Neural progenitor cell (in vitro differentiated cells): Measurements from ENCODE around the gene DOK5. TPM values are rescaled to one million over a fixed set of nuclear protein-coding genes. Genes with fewer than 3 reads are reported as not detected.

ENCODE experiments used
- DNase-seq: peaks from one replicate; pipeline ENCODE4 v3.0.0-alpha.2; 2016; ENCODE audit warnings: low spot score
- H2AFZ ChIP-seq: fragments of 200-600 bp; sonication (generic); replicated peaks from 2 replicates; pipeline ENCODE4 v1.6.1; 2016; ENCODE audit warnings: antibody characterized with exemption
- H3F3A ChIP-seq: fragments of 200-600 bp; sonication (generic); 2 replicates; pipeline ENCODE4 v1.6.1; 2016; ENCODE audit warnings: antibody characterized with exemption, low read depth
- H3K27ac ChIP-seq: fragments of 200-600 bp; sonication (generic); 2 replicates; pipeline ENCODE4 v1.5.1; 2016; ENCODE audit warnings: mild to moderate bottlenecking
- H3K27me3 ChIP-seq: fragments of 200-600 bp; sonication (generic); 2 replicates; pipeline ENCODE4 v1.6.1; 2016; ENCODE audit warnings: mild to moderate bottlenecking, moderate library complexity
- H3K36me3 ChIP-seq: fragments of 200-600 bp; sonication (generic); 2 replicates; pipeline ENCODE4 v1.5.1; 2016
- H3K4me1 ChIP-seq: fragments of 200-600 bp; sonication (generic); 2 replicates; pipeline ENCODE4 v1.6.1; 2016; ENCODE audit warnings: mixed run types
- H3K4me2 ChIP-seq: fragments of 200-600 bp; sonication (generic); 2 replicates; pipeline ENCODE4 v1.6.1; 2016
- H3K4me3 ChIP-seq: fragments of 200-600 bp; sonication (generic); 2 replicates; pipeline ENCODE4 v1.5.1; 2016
- H3K79me2 ChIP-seq: fragments of 200-600 bp; sonication (generic); 2 replicates; pipeline ENCODE4 v1.6.1; 2016; ENCODE audit warnings: low read depth
- H3K9ac ChIP-seq: fragments of 200-600 bp; sonication (generic); 2 replicates; pipeline ENCODE4 v1.6.1; 2016
- H3K9me3 ChIP-seq: fragments of 200-600 bp; sonication (generic); 2 replicates; pipeline ENCODE4 v1.5.1; 2016; ENCODE audit warnings: low read depth
- H4K20me1 ChIP-seq: fragments of 200-600 bp; sonication (generic); 2 replicates; pipeline ENCODE4 v1.6.1; 2016; ENCODE audit warnings: low read depth
- H3K27ac Mint-ChIP-seq: 3 replicates; pipeline ENCODE4 v1.8.0; 2021; ENCODE audit warnings: mixed read lengths
- H3K27me3 Mint-ChIP-seq: 2 replicates; pipeline ENCODE4 v1.8.0; 2022; ENCODE audit warnings: low read depth, mild to moderate bottlenecking, inconsistent platforms, moderate library complexity, mixed read lengths; ENCODE audit not compliant: insufficient read depth
- H3K36me3 Mint-ChIP-seq: 3 replicates; pipeline ENCODE4 v1.8.0; 2021; ENCODE audit warnings: mixed read lengths
- H3K4me1 Mint-ChIP-seq: 3 replicates; pipeline ENCODE4 v1.8.0; 2021; ENCODE audit warnings: mixed read lengths
- H3K4me3 Mint-ChIP-seq: 3 replicates; pipeline ENCODE4 v1.8.0; 2021; ENCODE audit warnings: mild to moderate bottlenecking, moderate library complexity, mixed read lengths
- H3K9me3 Mint-ChIP-seq: 3 replicates; pipeline ENCODE4 v1.8.0; 2020; ENCODE audit warnings: mixed read lengths
- EZH2 ChIP-seq: fragments of 200-600 bp; sonication (generic); IDR thresholded peaks from 2 replicates; pipeline ENCODE4 v1.6.1; 2017; ENCODE audit warnings: antibody characterized with exemption, mild to moderate bottlenecking, moderate library complexity
- EZH2phosphoT487 ChIP-seq: fragments of 200-600 bp; sonication (generic); IDR thresholded peaks from 2 replicates; pipeline ENCODE4 v1.6.1; 2017; ENCODE audit warnings: antibody characterized with exemption
- total RNA-seq: library from RNA; depleted of rRNA; stranded (reverse); fragments of >200 nt; gene quantifications from 2 replicates; pipeline ENCODE4 v1.2.3, GENCODE V29; 2015; ENCODE audit warnings: low replicate concordance
- TF ChIP-seq, protein P1 (sequence below): fragments of 200-600 bp; sonication (generic); IDR thresholded peaks from 2 replicates; pipeline ENCODE4 v1.5.1; 2017; ENCODE audit warnings: antibody characterized with exemption, mild to moderate bottlenecking

DOK5 gene
- total RNA-seq, 1 donor from 2014 or later: 3.1 TPM

DNA sequence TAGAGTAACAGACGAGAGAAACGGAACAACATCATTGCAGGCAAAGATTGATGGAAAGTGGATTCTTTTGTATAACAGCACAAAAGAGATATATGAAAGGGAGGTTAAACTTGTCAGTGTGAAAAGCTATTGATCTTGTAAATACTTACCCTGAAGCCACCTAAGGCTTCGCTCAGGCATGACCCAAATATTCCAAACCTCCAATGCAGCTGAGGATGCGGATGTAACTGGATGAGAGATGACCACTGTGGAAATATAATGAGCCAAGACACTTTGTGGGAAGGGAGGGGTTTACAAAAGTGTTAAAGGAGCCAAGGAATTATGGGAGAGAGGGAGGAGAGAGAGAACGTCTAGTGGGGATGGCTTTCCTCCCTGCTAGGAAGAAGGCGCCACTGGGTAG is 112.0 kb downstream of the DOK5 start:
- TF ChIP-seq EZH2 (no peak), EZH2phosphoT487 (no peak)
- TF ChIP-seq, protein P1, sequence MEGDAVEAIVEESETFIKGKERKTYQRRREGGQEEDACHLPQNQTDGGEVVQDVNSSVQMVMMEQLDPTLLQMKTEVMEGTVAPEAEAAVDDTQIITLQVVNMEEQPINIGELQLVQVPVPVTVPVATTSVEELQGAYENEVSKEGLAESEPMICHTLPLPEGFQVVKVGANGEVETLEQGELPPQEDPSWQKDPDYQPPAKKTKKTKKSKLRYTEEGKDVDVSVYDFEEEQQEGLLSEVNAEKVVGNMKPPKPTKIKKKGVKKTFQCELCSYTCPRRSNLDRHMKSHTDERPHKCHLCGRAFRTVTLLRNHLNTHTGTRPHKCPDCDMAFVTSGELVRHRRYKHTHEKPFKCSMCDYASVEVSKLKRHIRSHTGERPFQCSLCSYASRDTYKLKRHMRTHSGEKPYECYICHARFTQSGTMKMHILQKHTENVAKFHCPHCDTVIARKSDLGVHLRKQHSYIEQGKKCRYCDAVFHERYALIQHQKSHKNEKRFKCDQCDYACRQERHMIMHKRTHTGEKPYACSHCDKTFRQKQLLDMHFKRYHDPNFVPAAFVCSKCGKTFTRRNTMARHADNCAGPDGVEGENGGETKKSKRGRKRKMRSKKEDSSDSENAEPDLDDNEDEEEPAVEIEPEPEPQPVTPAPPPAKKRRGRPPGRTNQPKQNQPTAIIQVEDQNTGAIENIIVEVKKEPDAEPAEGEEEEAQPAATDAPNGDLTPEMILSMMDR: no peak

DNA sequence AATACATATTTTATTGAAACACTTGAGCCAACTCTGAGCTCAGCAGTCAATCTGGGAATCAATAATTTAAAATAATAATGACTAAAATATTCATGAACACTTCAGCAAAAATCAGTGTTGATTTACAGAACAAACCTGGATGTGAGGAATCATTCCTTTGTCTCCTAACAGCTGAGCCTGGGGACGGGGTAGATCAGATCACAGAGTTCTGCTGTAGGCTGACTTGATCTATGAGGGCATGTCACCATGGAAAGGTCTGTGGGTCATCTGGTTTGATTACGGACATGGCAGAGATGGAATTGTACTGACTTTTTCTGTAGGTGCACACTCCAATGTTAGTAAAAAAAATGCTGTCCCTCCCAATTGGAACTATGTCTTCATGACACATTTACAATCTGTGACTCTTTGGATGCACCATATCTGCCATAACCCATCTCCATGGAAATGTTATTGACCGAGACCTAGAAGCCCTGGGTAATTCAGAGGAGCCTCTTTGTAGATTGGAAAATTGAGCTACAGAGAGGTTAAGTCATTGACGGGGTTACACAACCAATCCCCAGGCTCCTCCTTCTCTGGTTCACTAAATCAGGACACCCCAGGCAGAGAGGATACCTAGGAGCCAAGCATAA is 114.1 kb downstream of the DOK5 start:
- Mint-ChIP-seq H3K27me3 (no peaks in the 10 kb centered on the region), H3K27ac (no peak overlapping the region), H3K4me1 (peaks cover 16% of the 10 kb centered on the region), H3K36me3 (peaks cover 37% of the 10 kb centered on the region), H3K4me3 (no peak overlapping the region), H3K9me3 (no peaks in the 10 kb centered on the region)
- H3K79me2 ChIP-seq: no peaks in the 10 kb centered on the region
- no peaks in the 10 kb centered on the region for H3F3A ChIP-seq
- no peaks in the 10 kb centered on the region for H3K27me3 ChIP-seq
- H3K4me2 ChIP-seq: no peak overlapping the region
- H4K20me1 ChIP-seq: no peaks in the 10 kb centered on the region
- no peak overlapping the region for H3K9ac ChIP-seq
- H3K36me3 ChIP-seq: no peaks in the 10 kb centered on the region
- no peak for DNase-seq
- H2AFZ ChIP-seq: no peak overlapping the region
- TF ChIP-seq EZH2phosphoT487 (no peak), EZH2 (no peak)
- TF ChIP-seq, protein P1: no peak
- no peak overlapping the region for H3K4me3 ChIP-seq
- H3K9me3 ChIP-seq: no peaks in the 10 kb centered on the region
- no peak overlapping the region for H3K27ac ChIP-seq
- H3K4me1 ChIP-seq: no peaks in the 10 kb centered on the region

More for the DNA sequence above, 112.0 kb downstream of the DOK5 start:
- Histone ChIP-seq H3K4me1 (no peaks in the 10 kb centered on the region), H3K27ac (no peak overlapping the region), H2AFZ (no peak overlapping the region), H3K79me2 (no peaks in the 10 kb centered on the region), H3F3A (no peaks in the 10 kb centered on the region), H4K20me1 (no peaks in the 10 kb centered on the region), H3K36me3 (no peaks in the 10 kb centered on the region), H3K4me2 (no peak overlapping the region), H3K27me3 (no peaks in the 10 kb centered on the region), H3K9me3 (no peaks in the 10 kb centered on the region), H3K9ac (no peak overlapping the region), H3K4me3 (no peak overlapping the region)
- Mint-ChIP-seq H3K4me1 (peaks cover 16% of the 10 kb centered on the region), H3K27me3 (no peaks in the 10 kb centered on the region), H3K9me3 (peaks cover 12% of the 10 kb centered on the region), H3K27ac (no peak overlapping the region), H3K36me3 (peaks cover 28% of the 10 kb centered on the region), H3K4me3 (no peak overlapping the region)
- DNase-seq: no peak

DNA sequence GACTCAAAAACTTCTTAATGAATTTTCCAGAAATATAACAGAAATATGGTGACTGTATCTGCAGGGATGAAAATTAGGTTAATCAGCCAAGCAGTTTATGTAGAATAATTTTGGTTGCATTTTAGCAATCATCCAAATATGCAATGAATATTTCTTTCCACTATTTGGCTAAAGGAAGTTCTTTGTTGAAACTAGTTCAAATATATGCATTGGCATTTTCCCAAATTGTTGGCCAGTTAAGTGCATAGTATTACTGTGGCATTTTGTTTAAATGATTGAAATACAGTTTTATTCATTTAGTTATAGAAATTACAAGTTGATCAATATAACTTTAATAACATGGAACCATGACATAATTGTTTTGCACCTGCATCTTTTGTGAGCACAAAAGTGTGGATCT is 115.5 kb downstream of the DOK5 start:
- Histone ChIP-seq H3F3A (no peaks in the 10 kb centered on the region), H3K36me3 (no peaks in the 10 kb centered on the region), H3K9ac (no peak overlapping the region), H3K79me2 (no peaks in the 10 kb centered on the region), H4K20me1 (no peaks in the 10 kb centered on the region), H3K27ac (no peak overlapping the region), H3K4me2 (no peak overlapping the region), H3K27me3 (no peaks in the 10 kb centered on the region), H3K4me3 (no peak overlapping the region), H3K9me3 (no peaks in the 10 kb centered on the region), H2AFZ (no peak overlapping the region), H3K4me1 (no peaks in the 10 kb centered on the region)
- TF ChIP-seq, protein P1: no peak
- TF ChIP-seq EZH2 (no peak), EZH2phosphoT487 (no peak)
- H3K4me1 Mint-ChIP-seq: peaks cover 16% of the 10 kb centered on the region
- H3K9me3 Mint-ChIP-seq: no peaks in the 10 kb centered on the region
- H3K36me3 Mint-ChIP-seq: peaks cover 42% of the 10 kb centered on the region
- no peak overlapping the region for H3K27ac Mint-ChIP-seq
- no peaks in the 10 kb centered on the region for H3K27me3 Mint-ChIP-seq
- H3K4me3 Mint-ChIP-seq: no peak overlapping the region
- no peak for DNase-seq
